Thyroid gland (tissue), 4 donors: ENCODE measurements around the gene NUP214. TPM values are rescaled to one million over a fixed set of nuclear protein-coding genes. Genes with fewer than 3 reads are reported as not detected.

Source experiments
- DNase-seq, 2 donors: peaks; one replicate each; pipeline ENCODE4 v3.0.0-alpha.2; 2019
- H3K27ac ChIP-seq, 3 donors: fragments of 200-600 bp; sonication (generic); 1 replicate in 2 of 3; 2 replicates in 1 of 3; pipeline ENCODE4 v1.5.1; 2016 to 2019; ENCODE audit warnings: mild to moderate bottlenecking in 1 of 3, moderate library complexity in 1 of 3
- H3K27me3 ChIP-seq: fragments of 200-600 bp; sonication (generic); one replicate; pipeline ENCODE4 v1.5.1; 2019
- H3K36me3 ChIP-seq, 2 donors: fragments of 200-600 bp; sonication (generic); one replicate each; pipeline ENCODE4 v1.5.1; 2016 to 2019
- H3K4me1 ChIP-seq, 2 donors: fragments of 200-600 bp; sonication (generic); one replicate each; pipeline ENCODE4 v1.5.1; 2017 to 2019
- H3K4me3 ChIP-seq, 3 donors: fragments of 200-600 bp; sonication (generic); replicated peaks in 1 of 3; 1 replicate in 2 of 3; 2 replicates in 1 of 3; pipeline ENCODE4 v1.5.1; 2016; ENCODE audit warnings: mild to moderate bottlenecking in 1 of 3
- H3K9me3 ChIP-seq: fragments of 200-600 bp; sonication (generic); one replicate; pipeline ENCODE4 v1.5.1; 2017
- POLR2A ChIP-seq, 2 donors: fragments of 450-650 bp; IDR thresholded peaks; one replicate each; pipeline ENCODE4 v1.6.1; 2017; ENCODE audit warnings: antibody characterized with exemption in 2 of 2, mild to moderate bottlenecking in 2 of 2, moderate library complexity in 1 of 2
- WGBS, 2 donors: methylation state at CpG; one replicate each; pipeline ENCODE4 v1.1.5; 2017; 5-methylcytosine and 5-hydroxymethylcytosine counted together
- intact Hi-C: fragments of 100-400 bp; cut with DNase I; formaldehyde crosslinking; loops from one replicate; pipeline ENCODE4 v1.15.1; 2023
- total RNA-seq, 4 donors: library from RNA; depleted of rRNA; stranded (reverse); fragments of >200 nt; gene quantifications; one replicate each; pipeline ENCODE4 v1.2.3, GENCODE V29; 2016
- TF ChIP-seq, protein P1 (sequence below), 6 experiments: fragments of 200-600 bp in 3 of 6; fragments of 450-650 bp in 3 of 6; sonication (generic) in 3 of 6; IDR thresholded peaks; one replicate each; pipeline ENCODE4 v1.5.1; 2016 to 2019; ENCODE audit warnings: antibody characterized with exemption in 6 of 6, mild to moderate bottlenecking in 2 of 6, inconsistent platforms in 1 of 6, moderate library complexity in 1 of 6

The NUP214 gene
- total RNA-seq, 4 donors from 2014 or later = 27.3 to 59.2 (median 46.6) TPM

GRCh38 chr9:131173995-131174394 is 48.6 kb downstream of the NUP214 start:
- intact Hi-C loops = no loop called here
- H3K36me3 ChIP-seq = peaks cover 37 to 47% of the 10 kb centered on the region in 2 donors

GRCh38 chr9:131174681-131175239 is 49.4 kb downstream of the NUP214 start:
- no peaks in the 10 kb centered on the region for H3K9me3 ChIP-seq
- H3K36me3 ChIP-seq = peaks cover 43 to 47% of the 10 kb centered on the region in 2 donors
- no peak for TF ChIP-seq POLR2A (IDR thresholded peaks at IDR 0.05)
- TF ChIP-seq, protein P1, sequence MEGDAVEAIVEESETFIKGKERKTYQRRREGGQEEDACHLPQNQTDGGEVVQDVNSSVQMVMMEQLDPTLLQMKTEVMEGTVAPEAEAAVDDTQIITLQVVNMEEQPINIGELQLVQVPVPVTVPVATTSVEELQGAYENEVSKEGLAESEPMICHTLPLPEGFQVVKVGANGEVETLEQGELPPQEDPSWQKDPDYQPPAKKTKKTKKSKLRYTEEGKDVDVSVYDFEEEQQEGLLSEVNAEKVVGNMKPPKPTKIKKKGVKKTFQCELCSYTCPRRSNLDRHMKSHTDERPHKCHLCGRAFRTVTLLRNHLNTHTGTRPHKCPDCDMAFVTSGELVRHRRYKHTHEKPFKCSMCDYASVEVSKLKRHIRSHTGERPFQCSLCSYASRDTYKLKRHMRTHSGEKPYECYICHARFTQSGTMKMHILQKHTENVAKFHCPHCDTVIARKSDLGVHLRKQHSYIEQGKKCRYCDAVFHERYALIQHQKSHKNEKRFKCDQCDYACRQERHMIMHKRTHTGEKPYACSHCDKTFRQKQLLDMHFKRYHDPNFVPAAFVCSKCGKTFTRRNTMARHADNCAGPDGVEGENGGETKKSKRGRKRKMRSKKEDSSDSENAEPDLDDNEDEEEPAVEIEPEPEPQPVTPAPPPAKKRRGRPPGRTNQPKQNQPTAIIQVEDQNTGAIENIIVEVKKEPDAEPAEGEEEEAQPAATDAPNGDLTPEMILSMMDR (IDR thresholded peaks at IDR 0.05) = no peak
- no peaks in the 10 kb centered on the region for H3K27me3 ChIP-seq
- H3K4me3 ChIP-seq = no peak overlapping the region
- 100% methylated on average over 1 of the region's 1 CpG for WGBS, 2 donors
- intact Hi-C loops = loop anchor here (5.0 kb wide), 1 partner anchor 163 kb away; no protein-coding TSS in a partner anchor
- no peak for DNase-seq
- no peak overlapping the region for H3K27ac ChIP-seq
- no peaks in the 10 kb centered on the region for H3K4me1 ChIP-seq

More at GRCh38 chr9:131173995-131174394, 48.6 kb downstream of the NUP214 start:
- Histone ChIP-seq H3K9me3 (no peaks in the 10 kb centered on the region), H3K4me1 (no peaks in the 10 kb centered on the region), H3K27ac (no peak overlapping the region), H3K4me3 (no peak overlapping the region), H3K27me3 (no peaks in the 10 kb centered on the region)
- DNase-seq = no peak
- TF ChIP-seq POLR2A (IDR thresholded peaks at IDR 0.05) = no peak
- TF ChIP-seq, protein P1 (IDR thresholded peaks at IDR 0.05) = no peak
- 96 to 98% methylated on average over 10 of the region's 10 CpGs for WGBS, 2 donors

GRCh38 chr9:131177898-131178297 is 52.5 kb downstream of the NUP214 start:
- Histone ChIP-seq H3K27ac (no peak overlapping the region), H3K27me3 (no peaks in the 10 kb centered on the region), H3K4me1 (no peaks in the 10 kb centered on the region), H3K4me3 (no peak overlapping the region), H3K9me3 (no peaks in the 10 kb centered on the region), H3K36me3 (peaks cover 49% of the 10 kb centered on the region in 2 donors)
- 85 to 92% methylated on average over 1 of the region's 1 CpG for WGBS, 2 donors
- no peak for DNase-seq
- intact Hi-C loops = loop anchor here (5.0 kb wide), 1 partner anchor 159 kb away; no protein-coding TSS in a partner anchor
- TF ChIP-seq POLR2A (IDR thresholded peaks at IDR 0.05) = no peak

DNA sequence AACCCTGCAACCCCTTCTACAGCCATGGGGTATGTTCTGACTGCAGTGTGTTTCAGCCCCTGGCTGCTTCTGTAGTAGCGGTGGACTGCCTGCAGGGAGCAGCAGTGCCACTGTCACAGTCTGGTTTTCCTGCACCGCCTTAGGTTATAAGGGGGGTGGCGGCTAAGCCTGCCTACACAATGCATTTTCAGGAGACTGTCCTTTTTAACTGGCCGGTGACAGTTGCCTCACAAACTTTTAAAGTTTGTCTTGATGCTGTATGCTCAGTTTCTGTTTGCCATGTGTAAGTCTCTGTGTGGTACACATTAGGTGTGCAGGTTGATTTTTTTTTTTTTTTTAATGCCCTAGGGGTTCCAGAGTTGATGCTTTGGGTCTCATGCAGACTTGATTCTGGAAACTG is 53.0 kb downstream of the NUP214 start:
- no peak for TF ChIP-seq POLR2A (IDR thresholded peaks at IDR 0.05)
- TF ChIP-seq, protein P1 (IDR thresholded peaks at IDR 0.05) = peak; percentile 37 to 78 (median 65)
- peak; percentile 33 to 37 for DNase-seq
- Histone ChIP-seq H3K4me1 (no peaks in the 10 kb centered on the region), H3K4me3 (no peak overlapping the region), H3K27ac (no peak overlapping the region), H3K27me3 (no peaks in the 10 kb centered on the region), H3K9me3 (no peaks in the 10 kb centered on the region), H3K36me3 (peaks cover 49% of the 10 kb centered on the region in 2 donors)
- 45 to 46% methylated on average over 4 of the region's 4 CpGs for WGBS, 2 donors
- intact Hi-C loops = loop anchor here (5.0 kb wide), 1 partner anchor 159 kb away; no protein-coding TSS in a partner anchor

DNA sequence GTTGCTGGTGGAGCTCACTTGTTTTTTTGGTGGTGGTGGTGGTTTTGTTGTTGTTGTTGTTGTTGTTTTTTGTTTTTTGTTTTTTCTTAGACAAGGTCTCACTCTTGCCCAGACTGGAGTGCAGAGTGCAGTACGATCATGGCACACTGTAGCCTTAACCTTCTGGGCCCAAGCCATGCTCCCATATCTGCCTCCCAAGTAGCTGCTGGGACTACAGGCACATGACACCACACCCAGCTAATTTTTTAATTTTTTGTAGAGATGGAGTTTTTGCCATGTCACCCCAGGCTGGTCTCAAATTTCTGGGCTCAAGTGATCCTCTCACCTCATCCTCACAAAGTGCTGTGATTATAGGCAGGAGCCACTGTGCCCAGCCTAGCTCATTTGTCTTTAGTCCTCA is 53.5 kb downstream of the NUP214 start:
- intact Hi-C loops = loop anchor here (5.0 kb wide), 1 partner anchor 158 kb away; no protein-coding TSS in a partner anchor
- WGBS, 2 donors = 100% methylated on average over 1 of the region's 1 CpG
- H3K4me3 ChIP-seq = no peak overlapping the region
- no peak for DNase-seq
- H3K27ac ChIP-seq = no peak overlapping the region
- no peaks in the 10 kb centered on the region for H3K27me3 ChIP-seq
- no peaks in the 10 kb centered on the region for H3K4me1 ChIP-seq
- no peaks in the 10 kb centered on the region for H3K9me3 ChIP-seq
- TF ChIP-seq, protein P1 (IDR thresholded peaks at IDR 0.05) = no peak
- peaks cover 47 to 49% of the 10 kb centered on the region in 2 donors for H3K36me3 ChIP-seq
